Activated gamma-delta T cell treated with Interleukin-2 at 50 U/mL for 16 hours (primary cell): ENCODE data around the gene ZNF189.
"Not testable (repeated sequence)": the region's sequence is repeated elsewhere in the genome, so short reads cannot be mapped to it uniquely, and the experiment has no call there.

ENCODE experiments used
- DNase-seq: peaks from one replicate; pipeline ENCODE4 v3.0.0-alpha.2; 2020

The ZNF189 gene

DNA sequence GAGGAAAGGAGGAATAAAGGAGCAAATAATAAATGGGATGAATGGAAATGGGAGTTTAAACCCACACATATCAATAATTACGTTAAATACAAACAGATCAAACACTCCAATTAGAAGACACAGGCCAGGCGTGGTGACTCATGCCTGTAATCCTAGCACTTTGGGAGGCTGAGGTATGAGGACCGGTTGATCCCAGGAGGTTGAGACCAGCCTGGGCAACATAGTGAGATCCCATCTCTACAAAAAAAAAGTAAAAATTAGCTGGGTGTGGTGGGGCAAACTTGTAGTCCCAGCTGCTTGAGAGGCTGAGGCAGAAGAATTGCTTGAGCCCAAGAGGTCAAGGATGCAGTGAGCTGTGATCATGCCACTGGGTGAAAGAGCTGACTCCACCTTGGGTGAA, 17.5 kb upstream of the ZNF189 start:
- DNase-seq = no peak

DNA sequence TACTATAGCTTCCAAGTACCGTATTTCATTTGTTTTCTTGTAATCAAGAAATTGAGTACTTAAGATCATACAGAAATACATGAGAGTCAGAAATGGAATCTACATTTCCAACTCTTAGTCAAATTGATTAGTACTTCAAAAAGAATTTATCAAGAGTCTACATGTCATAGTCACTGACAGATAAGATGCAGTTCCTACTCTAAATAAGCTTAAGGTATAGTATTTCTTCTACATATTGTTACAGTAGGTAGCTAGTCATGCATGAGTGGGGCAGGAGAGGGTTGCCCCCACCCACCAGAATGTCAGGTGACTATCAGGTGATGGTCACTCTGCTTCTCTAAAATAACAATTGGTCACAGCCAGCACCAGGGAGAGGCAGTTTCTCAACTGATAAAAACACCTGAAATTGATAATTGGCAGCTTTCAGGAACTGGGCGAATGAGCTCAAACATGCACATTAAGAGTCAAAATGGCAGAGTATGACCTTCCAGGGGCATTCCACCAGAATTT, 16.8 kb upstream of the ZNF189 start:
- no peak for DNase-seq

DNA sequence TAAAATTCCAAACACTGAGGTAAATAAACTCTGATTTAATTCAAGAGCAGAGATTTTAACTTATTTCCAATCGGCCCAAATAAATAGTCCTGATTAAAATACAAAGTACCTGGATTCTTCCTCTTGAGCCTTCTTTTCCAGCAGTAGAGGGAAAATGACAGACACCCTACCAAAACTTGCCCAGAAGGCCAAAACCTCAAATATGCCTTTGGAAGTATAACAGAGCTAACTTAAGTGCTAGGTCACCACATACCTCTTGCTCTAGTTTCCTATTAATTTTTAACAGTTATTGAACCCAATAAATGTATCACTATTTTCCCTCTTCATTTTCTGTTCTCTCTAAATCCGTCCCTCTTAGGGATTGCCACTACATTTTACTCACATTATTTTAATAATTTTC, 15.3 kb upstream of the ZNF189 start:
- DNase-seq = no peak

DNA sequence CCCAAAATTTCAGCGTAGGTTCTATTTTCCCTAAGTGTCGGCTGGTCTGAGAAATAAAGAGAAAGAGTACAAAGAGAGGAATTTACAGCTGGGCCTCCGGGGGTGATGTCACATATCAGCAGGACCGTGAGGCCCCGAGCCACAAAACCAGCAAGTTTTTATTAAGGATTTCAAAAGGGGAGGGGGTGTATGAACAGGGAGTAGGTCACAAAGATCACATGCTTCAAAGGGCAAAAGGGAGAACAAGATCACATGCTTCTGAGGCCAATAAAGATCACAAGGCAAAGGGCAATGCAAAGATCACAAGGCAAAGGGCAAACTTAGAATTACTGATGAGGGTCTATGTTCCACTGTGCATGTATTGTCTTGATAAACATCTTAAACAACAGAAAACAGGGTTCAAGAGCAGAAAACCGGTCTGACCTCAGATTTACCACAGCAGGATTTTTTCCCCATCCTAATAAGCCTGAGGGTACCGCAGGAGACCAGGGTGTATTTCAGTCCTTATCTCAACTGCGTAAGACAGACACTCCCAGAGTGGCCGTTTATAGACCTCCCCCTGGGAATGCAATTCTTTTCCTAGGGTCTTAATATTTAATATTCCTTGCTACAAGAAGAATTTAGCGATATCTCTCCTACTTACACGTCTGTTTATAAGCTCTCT, 13.6 kb upstream of the ZNF189 start, which contains the start of gene BAAT:
Gene BAAT, minus strand, starts transcription at position 134 of the 664 bp plus-strand sequence. CDS start 13,602 bp downstream, outside the sequence.
- DNase-seq = not testable (repeated sequence)

DNA sequence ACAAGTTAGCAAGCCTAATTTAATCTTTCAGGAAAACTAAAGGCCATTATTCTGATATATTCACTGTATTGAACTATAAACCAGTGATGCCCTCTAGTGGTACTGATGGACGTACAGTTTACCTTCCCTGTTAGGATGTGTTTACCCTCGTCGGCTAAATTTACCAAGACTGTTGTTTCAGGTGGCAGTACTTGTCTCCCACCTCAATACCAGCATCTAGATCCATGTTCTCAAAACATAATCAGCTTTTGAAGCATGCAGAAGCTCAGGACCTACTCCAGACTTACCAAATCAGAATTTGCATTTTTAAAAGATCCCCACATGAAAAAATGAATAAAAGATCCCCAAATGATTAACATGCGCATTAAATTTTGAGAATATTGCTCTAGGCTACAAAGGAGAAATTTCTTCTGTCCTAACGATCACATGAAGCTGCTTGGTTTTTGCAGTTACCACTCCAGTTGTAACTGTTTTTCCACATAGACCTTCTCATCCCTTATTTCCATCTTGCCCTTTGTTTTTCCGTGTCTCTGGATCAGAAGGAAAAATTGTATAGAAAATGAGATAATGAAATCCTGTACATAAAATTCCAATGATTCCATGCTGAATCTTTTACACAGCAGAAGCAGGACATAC, 10.7 kb upstream of the ZNF189 start:
- no peak for DNase-seq

DNA sequence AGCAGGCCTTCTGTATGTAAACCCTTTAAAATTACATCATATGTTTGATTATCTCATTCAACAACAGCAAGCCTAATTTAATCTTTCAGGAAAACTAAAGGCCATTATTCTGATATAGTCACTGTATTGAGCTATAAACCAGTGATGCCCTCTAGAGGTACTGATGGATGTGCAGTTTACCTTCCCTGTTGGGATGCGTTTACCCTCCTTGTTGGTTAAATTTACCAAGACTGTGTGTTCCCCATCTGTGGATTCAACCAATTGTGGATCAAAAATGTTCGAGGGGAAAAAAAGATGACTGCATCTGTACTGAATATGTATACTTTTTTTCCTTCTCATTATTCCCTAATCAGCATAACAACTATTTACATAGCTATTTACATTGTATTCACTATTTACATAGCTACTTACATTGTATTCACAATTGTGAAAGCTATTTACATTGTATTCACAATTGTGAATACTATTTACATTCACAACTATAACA, 10.1 kb upstream of the ZNF189 start:
- DNase-seq = no peak

DNA sequence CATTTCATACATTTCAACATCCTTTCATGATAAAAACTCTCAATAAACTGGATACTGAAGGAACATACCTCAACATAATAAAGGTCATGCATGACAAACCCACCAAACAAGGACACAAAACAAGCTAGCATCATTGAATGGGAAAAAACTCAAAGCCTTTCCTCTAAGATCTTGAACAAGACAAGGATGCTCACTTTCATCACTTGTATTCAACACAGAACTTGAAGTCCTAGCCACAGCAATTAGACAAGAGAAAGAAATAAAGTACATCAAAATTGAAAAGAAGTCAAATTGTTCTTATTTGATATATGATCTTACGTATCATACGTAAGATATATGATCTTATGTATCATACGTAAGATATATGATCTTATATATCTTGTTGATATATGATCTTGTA, 5.5 kb upstream of the ZNF189 start:
- DNase-seq = no peak

DNA sequence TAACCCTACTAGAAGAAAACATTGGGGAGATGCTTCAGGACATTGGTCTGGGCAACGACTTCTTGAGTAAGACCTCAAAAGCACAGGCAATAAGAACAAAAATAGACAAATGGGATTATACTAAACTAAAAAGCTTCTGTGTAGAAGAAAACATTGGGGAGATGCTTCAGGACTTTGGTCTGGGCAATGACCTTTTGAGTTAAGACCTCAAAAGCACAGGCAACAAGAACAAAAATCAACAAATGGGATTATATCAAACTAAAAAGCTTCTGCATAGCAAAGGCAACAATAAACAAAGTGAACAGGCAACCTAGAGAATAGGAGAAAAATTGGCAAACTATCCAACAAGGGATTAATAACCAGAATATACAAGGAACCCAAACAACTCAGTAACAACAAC, 4.0 kb upstream of the ZNF189 start:
- no peak for DNase-seq

DNA sequence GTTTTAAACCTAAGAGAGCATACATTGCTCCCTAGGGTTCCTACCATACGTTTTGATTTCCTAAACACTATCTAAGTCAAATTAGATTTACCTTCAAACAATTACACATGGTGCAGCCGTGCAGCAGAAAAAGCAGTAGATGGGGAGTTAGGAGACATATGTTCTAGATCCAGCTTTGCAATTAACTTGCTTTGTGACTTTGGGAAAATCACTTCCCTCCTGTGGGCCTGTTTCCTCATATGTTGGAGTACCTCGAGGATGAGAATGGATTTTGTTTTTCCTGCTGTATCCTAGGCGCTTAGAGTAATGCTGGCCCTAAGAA, 944 bp upstream of the ZNF189 start:
- DNase-seq = no peak

DNA sequence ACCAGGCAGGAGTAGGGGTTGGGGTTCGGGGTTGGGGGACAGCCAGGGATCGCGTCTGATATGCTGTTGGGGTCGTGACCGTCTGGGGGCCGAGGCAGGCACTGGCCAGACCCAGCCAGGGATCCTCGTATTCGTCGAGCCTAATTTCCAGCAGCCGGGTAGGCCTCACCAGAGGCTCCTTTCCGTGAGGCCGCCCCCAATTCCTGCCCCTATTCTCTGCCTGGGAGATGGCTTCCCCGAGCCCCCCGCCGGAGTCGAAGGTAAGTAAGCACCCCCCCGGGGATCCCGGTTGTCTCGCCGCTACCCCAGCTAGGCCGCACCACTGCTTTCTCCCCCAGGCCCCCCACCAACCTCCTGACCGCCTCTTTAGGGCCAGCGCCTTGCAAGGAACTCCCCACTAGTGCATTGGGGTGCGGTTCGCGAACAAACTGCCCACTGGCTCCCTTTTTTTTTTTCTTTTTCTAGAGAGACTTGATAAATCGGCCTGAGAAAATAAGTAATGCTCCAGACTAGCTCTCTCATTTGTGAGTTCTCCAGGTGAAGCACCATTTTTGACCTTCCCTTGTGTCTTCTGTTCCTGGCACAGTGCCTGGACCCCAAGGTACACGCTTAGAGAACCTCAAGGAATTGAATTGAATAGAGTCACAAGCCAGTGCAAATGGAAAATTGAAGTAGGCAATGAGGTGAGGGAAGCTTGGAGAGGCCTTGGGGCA, 435 bp downstream of the ZNF189 start:
- no peak for DNase-seq

DNA sequence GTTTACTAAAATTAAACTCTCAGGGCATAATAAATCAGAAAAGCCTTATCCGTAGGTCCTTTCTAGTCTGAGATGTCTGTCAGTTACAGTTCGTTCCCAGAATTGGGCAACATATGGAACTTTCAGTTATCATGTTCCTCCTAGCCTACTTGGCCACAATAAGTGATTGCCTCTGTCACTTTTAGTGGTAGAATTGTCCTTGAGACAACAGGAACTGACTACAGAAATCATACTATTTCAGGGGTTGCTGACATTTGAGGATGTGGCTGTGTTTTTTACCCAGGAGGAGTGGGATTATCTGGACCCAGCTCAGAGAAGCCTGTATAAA, 956 bp downstream of the ZNF189 start:
- DNase-seq = no peak

DNA sequence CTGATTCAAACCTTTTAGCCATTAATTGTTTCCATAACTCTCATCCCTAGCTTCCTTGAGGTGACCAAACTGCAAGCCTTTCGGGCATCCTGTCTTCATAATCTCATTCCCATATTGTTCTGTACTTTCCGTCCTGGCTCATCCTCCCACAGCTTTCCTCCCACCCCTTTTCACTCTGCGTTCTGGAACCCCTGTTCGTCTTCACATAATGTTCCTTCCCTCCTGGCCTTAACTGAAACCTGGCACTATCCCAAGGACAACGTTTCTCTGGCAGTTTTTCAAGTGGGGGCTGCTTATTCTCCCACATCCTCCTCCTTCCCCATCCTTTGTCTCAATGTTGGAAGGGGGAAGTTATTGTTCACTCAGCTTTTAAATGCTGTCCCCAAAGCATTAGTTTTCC, 1.5 kb downstream of the ZNF189 start:
- DNase-seq = no peak

DNA sequence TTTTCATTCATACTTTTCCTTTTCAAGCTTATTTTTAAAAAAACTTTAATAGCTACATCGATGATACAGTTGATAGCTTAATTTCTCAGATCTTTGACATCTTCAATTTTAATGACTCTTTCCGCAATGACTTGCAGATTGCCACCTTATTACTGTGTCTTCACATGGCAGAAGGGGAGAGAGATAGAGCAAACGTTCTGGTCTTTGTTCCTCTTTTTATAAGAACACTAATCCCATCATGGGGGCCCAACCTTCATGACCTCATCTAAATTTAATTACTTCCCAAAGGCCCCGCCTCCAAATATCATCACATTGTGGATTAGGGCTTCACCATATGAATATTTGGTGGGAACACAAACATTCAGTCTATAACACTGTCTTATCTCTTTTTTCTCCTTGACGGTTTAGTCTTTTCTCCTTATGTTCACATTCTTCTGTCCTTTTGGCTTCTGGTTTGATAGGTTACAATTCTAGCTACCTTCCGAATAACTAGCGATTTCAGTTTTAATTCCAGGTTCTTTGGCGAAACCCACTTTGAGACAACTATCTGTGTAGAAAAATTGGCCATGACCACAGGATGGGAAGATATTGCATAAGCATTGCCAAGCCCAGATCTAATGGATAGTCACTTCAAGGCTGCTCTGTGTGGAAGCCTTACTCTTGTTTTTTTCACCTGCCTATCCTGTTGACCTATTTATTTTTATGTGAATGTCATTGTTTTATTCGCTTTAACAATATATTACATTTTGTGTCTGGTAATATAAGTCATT, 5.0 kb downstream of the ZNF189 start:
- no peak for DNase-seq

DNA sequence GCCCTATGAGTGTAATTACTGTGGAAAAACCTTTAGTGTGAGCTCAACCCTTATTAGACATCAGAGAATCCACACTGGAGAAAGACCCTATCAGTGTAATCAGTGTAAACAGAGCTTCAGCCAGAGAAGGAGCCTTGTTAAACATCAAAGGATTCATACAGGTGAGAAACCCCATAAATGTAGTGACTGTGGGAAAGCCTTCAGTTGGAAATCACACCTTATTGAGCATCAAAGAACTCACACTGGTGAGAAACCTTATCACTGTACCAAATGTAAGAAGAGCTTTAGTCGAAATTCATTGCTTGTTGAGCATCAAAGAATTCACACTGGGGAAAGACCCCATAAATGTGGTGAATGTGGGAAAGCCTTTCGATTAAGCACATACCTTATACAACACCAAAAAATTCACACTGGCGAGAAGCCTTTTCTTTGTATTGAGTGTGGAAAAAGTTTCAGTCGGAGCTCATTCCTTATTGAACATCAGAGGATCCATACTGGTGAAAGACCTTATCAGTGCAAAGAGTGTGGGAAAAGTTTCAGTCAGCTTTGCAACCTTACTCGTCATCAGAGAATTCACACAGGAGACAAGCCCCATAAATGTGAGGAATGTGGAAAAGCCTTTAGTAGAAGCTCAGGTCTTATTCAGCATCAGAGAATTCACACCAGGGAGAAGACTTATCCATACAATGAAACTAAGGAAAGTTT, 9.9 kb downstream of the ZNF189 start:
- DNase-seq = no peak

DNA sequence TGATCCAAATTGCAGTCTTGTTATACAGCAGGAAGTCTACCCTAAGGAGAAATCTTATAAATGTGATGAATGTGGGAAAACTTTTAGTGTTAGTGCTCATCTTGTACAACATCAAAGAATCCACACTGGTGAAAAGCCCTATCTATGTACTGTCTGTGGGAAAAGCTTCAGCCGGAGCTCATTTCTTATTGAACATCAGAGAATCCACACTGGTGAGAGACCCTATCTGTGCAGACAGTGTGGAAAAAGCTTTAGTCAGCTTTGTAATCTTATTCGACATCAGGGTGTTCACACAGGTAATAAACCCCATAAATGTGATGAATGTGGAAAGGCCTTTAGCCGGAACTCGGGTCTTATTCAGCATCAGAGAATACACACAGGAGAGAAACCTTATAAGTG, 10.4 kb downstream of the ZNF189 start:
- no peak for DNase-seq

DNA sequence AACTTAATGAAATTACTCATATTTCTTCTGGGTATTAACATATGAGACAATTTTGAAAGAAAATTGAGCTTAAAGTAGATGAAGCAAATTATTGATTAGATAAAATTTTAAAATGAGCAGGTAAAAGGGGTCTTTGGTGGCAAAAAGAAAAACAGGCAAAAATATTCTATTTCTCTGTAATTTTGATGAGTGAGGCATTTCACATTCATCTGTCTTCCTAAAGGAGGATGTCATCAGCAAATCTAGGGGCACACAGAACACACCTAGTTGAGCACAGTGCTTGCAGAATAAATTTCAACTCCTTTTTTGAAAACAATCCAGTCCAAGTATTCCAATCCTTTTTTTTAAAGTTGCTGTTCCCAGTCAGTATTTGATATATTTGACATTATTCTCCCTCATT, 16.2 kb downstream of the ZNF189 start:
- no peak for DNase-seq

DNA sequence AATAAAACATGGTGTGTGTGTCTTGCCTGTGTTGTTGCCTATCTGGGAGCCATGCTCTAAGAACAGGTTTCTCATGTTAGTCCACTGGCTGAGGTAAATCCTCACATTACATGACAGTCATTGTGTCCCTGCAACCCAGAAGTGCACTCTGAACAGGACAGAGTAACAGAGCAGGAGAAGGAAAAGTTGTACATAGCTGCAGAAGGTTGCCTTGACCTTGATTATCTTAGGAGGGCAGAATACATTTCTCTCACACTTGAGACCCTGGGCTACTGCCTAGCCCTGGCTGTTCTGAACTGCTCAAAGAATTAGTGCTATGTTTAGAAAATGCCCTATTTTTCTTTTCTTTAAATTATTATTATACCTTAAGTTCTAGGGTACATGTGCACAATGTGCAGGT, 16.9 kb downstream of the ZNF189 start:
- DNase-seq = no peak

DNA sequence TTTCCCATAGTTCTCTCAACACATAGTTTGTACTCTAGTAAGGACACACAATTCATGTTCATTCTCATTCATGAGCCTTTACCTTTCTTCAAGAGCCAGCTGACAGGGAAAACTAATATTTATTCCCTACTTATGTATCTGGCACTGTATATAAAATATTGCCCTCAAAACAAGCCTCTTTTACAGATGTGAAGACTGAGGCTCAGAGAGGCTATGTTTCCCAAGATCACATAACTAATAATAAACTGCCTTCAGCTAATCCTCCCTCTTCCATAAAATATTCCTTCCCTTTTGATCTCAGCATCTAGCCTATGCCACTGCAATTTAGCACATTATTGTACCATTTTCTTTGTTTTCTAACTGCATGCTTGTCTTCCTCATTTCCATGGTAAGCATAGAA, 18.7 kb downstream of the ZNF189 start:
- no peak for DNase-seq

DNA sequence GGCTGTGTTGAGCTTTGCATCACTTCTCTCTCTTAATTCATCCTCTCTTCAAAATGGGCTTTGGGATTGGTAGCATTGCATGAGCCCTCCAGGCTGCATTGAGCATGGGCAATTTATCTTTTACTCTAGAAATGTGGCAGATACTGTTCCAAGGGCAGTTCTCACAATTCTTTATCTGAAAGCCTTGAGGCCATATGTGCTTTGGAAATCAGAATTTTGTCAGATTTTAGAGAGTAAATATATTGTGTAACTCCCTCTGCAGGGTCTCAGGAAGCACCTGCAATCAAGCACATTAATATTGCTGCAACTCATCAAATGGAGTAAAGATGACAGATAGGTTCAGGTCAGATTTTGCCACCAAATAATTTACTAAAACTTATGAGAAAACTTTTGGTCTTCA, 19.3 kb downstream of the ZNF189 start:
- no peak for DNase-seq

DNA sequence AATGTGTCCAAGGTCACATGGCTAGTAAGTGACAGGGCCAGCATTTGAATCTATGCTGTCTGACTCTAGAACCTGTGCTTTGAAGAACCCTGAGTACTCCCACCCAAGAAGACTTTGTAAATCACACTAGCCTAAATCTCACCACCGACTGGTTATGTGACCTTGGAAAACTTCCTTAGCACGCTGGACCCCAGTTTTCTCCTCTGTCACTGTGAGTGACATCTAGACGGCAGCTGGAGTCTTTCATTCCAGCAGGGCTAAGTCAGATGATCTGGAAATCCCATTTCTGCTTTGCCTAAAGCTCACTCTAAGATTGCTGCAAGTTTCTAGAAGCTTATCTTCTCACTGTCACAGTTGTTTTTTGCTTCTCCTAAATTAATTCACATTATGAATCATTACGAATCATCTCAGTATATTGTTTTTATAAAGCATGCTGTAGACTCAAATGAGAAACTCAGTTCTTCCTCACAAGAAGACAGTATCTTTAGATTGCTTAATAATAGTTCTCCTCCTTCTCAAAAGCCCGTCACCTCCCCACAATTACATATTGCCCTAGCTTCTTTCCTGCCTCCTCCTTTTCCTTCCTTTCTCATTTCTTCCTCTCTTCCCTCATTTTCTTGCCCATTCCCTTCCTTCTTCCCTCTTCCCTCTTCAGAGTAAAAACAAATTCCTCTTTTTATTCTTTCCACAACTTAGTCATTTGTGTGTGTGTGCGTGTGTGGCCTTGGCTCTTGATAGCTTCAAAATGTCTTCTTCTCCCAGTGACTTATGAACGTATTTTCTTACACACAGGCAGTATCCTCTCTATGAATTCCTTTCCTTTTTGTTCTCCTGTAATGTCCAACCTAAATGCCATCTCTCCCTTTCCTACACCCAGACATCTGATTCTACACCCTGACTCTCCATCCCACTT, 20.1 kb downstream of the ZNF189 start:
- DNase-seq = no peak

DNA sequence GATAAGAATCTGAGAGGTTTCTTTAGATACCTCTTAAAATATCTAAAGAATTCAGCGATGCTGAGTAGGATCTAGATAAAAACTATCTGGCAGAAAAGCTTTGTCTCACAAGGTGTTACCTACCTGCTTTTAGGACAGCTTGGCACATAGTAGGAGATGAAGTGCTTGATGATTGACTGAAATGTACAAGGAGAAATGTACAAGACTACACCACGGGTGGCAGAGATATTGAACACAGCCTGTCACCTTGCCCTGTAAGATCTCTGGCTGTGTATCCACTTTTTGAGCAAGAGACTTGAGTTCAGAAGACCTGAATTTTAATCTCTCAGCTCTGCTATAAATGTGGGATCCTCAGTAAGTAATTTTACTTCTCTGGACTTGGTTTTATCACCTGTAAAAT, 21.2 kb downstream of the ZNF189 start:
- no peak for DNase-seq

DNA sequence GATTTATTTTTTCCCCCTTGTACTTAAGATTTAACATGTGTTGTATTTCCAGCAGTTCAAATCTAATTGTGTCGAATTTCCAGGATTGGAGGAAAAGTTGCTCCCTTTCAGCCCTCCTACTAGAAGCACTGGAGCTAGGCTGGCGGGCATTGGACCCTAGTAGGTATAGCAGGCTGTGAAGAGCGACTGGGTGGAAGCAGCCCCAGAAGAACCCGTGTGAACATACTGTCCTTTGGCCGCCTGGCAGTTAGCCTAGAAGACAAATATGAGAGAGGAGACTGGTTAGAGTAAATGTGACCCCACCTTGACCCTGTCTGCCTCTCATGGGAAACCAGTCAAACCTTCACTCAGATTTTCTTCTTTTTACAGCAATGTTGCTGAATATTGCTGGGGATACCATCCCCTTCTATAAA, 23.0 kb downstream of the ZNF189 start:
- DNase-seq = no peak
